RWPE1 (cell line): Measurements from ENCODE around the gene MGAT5.

Experiments
- CTCF ChIA-PET: fragments of 350-600 bp; sonication (Branson Sonifier 250); formaldehyde crosslinking; extraction: SDS; loops from one replicate; lab custom pipeline; 2021; lab: Yijun Ruan, JAX
- POLR2A ChIA-PET: fragments of 400-600 bp; formaldehyde crosslinking; extraction: SDS; loops from one replicate; lab custom pipeline; 2020; ENCODE audit warnings: antibody characterized with exemption; ENCODE audit not compliant: low non-redundant PET; lab: Yijun Ruan, JAX
- DNase-seq: peaks from one replicate; pipeline ENCODE4 v3.0.0; 2012; ENCODE audit warnings: low spot score
- H3K27ac ChIP-seq: fragments of 450-650 bp; 2 replicates; pipeline ENCODE4 v1.5.1; 2017
- CTCF ChIP-seq: fragments of 450-650 bp; conservative IDR thresholded peaks from 2 replicates; pipeline ENCODE4 v1.5.1; 2017; ENCODE audit warnings: low read depth, mild to moderate bottlenecking

Gene MGAT5

DNA sequence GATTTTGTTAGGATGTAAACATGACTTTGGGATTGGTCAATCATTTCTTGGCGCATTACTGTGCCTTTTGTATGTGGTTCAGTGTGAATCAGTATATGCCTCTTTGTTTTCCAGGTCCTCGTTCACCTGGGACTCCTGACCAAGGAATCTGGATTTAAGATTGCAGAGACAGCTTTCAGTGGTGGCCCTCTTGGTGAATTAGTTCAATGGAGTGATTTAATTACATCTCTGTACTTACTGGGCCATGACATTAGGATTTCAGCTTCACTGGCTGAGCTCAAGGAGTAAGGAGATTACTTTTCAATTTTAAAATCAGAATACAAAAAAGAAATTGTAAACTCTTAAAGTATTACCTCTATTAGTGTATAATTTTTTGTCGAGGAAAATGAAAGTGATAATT, 87.6 kb downstream of the MGAT5 start:
- CTCF ChIA-PET = interaction anchor here (0.7 kb wide), 1 partner anchor 446 kb away, joined by 3 read pairs; no protein-coding TSS in a partner anchor
- POLR2A ChIA-PET = no interaction called here
- TF ChIP-seq CTCF = no peak
- DNase-seq = no peak
- no peak overlapping the region for H3K27ac ChIP-seq

GRCh38 chr2:134344954-134345697, 91.3 kb downstream of the MGAT5 start:
- ChIA-PET POLR2A (no interaction called here), CTCF (no interaction called here)
- no peak overlapping the region for H3K27ac ChIP-seq
- no peak for DNase-seq
- no peak for TF ChIP-seq CTCF

- POLR2A ChIA-PET = no interaction called here
- TF ChIP-seq CTCF = no peak
- CTCF ChIA-PET = no interaction called here
- no peak overlapping the region for H3K27ac ChIP-seq
- DNase-seq = no peak
These were observed 92.3 kb downstream of the MGAT5 start for GRCh38 chr2:134346141-134346540.

- no peak for DNase-seq
- no peak overlapping the region for H3K27ac ChIP-seq
- POLR2A ChIA-PET = no interaction called here
- CTCF ChIA-PET = interaction anchor here (1.1 kb wide), 1 partner anchor 64 kb away, joined by 3 read pairs; no protein-coding TSS in a partner anchor
- TF ChIP-seq CTCF = no peak
These were observed 93.9 kb downstream of the MGAT5 start for GRCh38 chr2:134347756-134348155.

DNA sequence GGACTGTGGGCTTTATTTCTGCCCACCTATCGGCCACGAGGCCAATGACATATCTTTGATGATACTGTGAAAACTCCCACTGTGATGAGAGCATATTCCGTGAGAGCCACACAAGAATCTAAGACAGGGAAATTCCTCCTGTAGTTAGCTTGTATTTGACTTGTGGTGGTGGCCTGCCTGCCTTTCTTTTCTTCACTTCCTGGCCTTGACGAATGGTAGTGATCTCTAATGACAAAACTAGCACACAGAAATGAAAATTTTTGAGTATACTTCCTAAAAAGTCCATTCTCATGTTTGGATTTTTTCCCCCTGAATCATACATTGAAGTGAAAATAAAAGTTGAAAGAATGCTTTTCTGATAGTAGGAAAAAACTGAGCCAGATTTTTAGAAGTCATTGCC, 94.4 kb downstream of the MGAT5 start:
- TF ChIP-seq CTCF = no peak
- H3K27ac ChIP-seq = no peak overlapping the region
- CTCF ChIA-PET = interaction anchor here (1.0 kb wide), 1 partner anchor 226 kb away, joined by 3 read pairs; no protein-coding TSS in a partner anchor
- DNase-seq = no peak
- POLR2A ChIA-PET = no interaction called here

- no peak for TF ChIP-seq CTCF
- ChIA-PET POLR2A (no interaction called here), CTCF (interaction anchor here (1.0 kb wide), 1 partner anchor 226 kb away, joined by 3 read pairs; no protein-coding TSS in a partner anchor)
- no peak overlapping the region for H3K27ac ChIP-seq
- no peak for DNase-seq
These were observed 94.9 kb downstream of the MGAT5 start for GRCh38 chr2:134348760-134349159.
